H1 (cell line): ENCODE results near the gene STAT2.
"Not testable (repeated sequence)": the region's sequence is repeated elsewhere in the genome, so short reads cannot be mapped to it uniquely, and the experiment has no call there.

Experiments
- ATF3 ChIP-seq: IDR thresholded peaks from 2 replicates; pipeline ENCODE4 v1.6.1; 2011; ENCODE audit warnings: low read depth, mild to moderate bottlenecking, low read length; ENCODE audit not compliant: insufficient read depth
- CHD1 ChIP-seq: IDR thresholded peaks from 2 replicates; pipeline ENCODE4 v1.6.1; 2012; ENCODE audit warnings: low read depth, low read length, improper control_type of control experiment
- CHD2 ChIP-seq: IDR thresholded peaks from 2 replicates; pipeline ENCODE4 v1.6.1; 2012; ENCODE audit warnings: low read length, improper control_type of control experiment
- EGR1 ChIP-seq: IDR thresholded peaks from 2 replicates; pipeline ENCODE4 v1.6.1; 2011; ENCODE audit warnings: low read depth, low read length, borderline replicate concordance
- MAFK ChIP-seq: IDR thresholded peaks from 2 replicates; pipeline ENCODE4 v1.6.1; 2012; ENCODE audit warnings: low read depth, mild to moderate bottlenecking, improper control_type of control experiment, low read length
- POLR2AphosphoS5 ChIP-seq: IDR thresholded peaks from 2 replicates; pipeline ENCODE4 v1.6.1; 2011; ENCODE audit warnings: low read depth, low read length
- RFX5 ChIP-seq: IDR thresholded peaks from 2 replicates; pipeline ENCODE4 v1.6.1; 2011; ENCODE audit warnings: low read depth, low read length, improper control_type of control experiment, borderline replicate concordance
- TAF1 ChIP-seq: IDR thresholded peaks from 2 replicates; pipeline ENCODE4 v1.6.1; 2011; ENCODE audit warnings: mild to moderate bottlenecking, low read depth, low read length
- TCF12 ChIP-seq: IDR thresholded peaks from 2 replicates; pipeline ENCODE4 v1.6.1; 2011; ENCODE audit warnings: low read depth, mild to moderate bottlenecking, low read length
- YY1 ChIP-seq: IDR thresholded peaks from 2 replicates; pipeline ENCODE4 v1.6.1; 2011; ENCODE audit warnings: low read depth, mild to moderate bottlenecking, low read length
- TF ChIP-seq, protein P1 (sequence below), 3 experiments: IDR thresholded peaks; 1 replicate in 2 of 3; 2 replicates in 1 of 3; pipeline versions ENCODE4 v1.5.1 to v1.6.1; 2011; ENCODE audit warnings: low read length in 3 of 3, mild to moderate bottlenecking in 3 of 3, inconsistent platforms in 2 of 3, low read depth in 1 of 3, moderate library complexity in 1 of 3; ENCODE audit not compliant: insufficient read depth in 1 of 3; ENCODE audit errors: control extremely low read depth in 1 of 3

GRCh38 chr12:56335527-56335926 lies 24.4 kb downstream of the STAT2 start:
- not testable (repeated sequence) for TF ChIP-seq RFX5, CHD1, YY1, TAF1, TCF12, MAFK, POLR2AphosphoS5, CHD2, ATF3, EGR1
- TF ChIP-seq, protein P1, sequence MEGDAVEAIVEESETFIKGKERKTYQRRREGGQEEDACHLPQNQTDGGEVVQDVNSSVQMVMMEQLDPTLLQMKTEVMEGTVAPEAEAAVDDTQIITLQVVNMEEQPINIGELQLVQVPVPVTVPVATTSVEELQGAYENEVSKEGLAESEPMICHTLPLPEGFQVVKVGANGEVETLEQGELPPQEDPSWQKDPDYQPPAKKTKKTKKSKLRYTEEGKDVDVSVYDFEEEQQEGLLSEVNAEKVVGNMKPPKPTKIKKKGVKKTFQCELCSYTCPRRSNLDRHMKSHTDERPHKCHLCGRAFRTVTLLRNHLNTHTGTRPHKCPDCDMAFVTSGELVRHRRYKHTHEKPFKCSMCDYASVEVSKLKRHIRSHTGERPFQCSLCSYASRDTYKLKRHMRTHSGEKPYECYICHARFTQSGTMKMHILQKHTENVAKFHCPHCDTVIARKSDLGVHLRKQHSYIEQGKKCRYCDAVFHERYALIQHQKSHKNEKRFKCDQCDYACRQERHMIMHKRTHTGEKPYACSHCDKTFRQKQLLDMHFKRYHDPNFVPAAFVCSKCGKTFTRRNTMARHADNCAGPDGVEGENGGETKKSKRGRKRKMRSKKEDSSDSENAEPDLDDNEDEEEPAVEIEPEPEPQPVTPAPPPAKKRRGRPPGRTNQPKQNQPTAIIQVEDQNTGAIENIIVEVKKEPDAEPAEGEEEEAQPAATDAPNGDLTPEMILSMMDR (IDR thresholded peaks at IDR 0.05; ENCODE audit: control extremely low read depth in 1 of 3, insufficient read depth in 1 of 3, low read depth in 1 of 3, low read length in 3 of 3), result not testable (repeated sequence)
